Right kidney (tissue), 1 donor: ENCODE results near the gene RAB9A.
"Not testable (repeated sequence)": the region's sequence is repeated elsewhere in the genome, so short reads cannot be mapped to it uniquely, and the experiment has no call there.

Experiments used
- DNase-seq: peaks from one replicate; pipeline ENCODE4 v3.0.0-alpha.2; 2016

The RAB9A gene

DNA sequence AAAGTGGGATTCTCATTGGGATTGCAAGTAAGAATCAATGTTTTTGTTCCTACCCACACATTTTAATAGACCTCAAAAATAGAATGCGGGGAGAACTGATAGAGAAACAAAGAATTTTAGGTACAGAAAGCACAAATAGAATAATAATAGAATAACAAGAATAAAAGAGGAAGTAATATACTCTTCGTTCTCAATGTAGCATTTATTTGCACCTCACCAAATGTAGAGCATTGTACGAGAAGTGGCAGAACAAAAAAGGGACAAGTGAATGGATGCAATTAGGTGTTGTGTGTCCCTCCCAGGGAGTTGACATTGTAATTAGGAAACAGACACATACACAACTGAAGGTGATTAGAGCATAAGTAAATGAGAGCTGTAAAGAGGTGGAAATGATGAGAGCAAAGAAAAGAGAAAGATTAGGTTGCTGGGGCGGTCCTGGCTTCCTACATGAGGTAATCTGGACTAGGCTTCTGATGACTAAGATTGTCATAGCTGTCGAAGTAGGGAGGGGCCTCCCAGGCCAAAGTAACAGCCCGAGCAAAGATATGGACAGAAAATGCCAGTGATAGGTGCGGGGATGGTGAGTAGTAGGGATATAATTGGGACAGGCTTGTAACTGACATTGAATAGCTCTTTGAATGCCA, 10.4 kb downstream of the RAB9A start:
- DNase-seq: no peak

DNA sequence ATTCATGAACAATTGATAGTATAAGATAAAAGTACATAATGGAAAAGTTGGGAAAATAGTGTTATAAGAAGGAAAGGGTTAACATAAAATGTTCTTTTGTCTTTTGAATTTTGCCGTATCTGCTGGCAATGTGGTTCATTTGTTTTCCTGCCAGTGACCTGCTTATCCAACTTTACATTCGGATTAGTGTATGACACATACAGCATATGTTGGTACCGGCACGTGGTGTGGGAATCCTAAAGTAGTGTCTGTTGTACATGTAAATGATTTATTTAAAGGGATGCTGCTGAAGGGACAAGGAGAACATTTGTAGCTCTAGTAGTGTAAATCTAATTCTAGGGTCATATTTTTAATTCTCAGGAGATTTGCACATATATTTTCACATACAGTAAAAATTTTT, 11.5 kb downstream of the RAB9A start:
- DNase-seq: no peak

DNA sequence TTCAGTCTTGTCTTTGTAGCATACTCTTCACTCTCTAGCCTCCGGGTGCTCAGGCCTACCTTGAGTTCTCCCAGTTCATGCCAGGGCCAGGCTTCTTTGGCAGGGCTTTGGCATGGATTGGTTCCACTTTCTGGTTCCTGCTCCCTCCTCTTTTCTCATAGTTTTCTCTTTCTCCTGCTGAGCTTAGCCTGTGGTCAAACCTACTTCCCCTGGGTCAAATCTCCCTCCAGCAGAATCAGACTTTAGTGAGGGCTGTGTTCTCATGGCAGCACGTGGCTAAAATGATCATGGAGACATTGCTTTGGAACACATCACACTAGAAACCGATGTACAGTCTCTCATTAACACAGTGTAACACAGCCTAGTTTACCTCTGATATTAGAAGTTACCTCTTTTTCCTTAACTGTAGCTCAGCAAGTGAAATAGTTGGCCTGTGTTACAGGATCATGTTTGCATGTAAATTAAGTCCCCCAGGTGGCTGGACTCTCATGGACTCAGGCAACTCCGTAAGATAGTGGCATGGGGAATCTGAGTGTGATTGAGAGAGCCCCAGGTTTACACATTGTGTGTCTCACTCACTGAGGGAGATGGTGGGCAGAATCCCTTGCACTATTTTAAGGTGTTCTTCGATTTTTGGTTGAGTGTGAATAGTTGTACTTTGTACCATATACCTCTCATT, 13.3 kb downstream of the RAB9A start:
- DNase-seq: no peak

DNA sequence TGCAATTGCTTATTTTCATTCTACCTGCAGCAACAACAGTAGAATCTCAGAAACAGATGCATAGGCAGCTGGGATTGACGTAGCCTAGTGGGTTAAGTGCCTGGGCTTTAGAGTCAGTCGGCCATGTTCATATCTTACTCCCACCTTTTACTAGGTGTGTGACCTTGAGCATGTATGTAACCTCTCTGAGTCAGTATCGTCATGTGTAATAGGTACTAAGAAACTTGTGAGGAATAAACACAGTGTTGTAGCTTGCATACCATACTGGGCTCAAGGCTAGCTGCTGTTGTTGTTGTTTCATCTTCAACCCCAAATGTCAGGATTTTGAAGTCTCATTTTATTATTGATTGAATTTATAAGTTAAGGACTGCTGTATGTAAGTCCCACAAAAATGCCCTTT, 14.2 kb downstream of the RAB9A start:
- no peak for DNase-seq

DNA sequence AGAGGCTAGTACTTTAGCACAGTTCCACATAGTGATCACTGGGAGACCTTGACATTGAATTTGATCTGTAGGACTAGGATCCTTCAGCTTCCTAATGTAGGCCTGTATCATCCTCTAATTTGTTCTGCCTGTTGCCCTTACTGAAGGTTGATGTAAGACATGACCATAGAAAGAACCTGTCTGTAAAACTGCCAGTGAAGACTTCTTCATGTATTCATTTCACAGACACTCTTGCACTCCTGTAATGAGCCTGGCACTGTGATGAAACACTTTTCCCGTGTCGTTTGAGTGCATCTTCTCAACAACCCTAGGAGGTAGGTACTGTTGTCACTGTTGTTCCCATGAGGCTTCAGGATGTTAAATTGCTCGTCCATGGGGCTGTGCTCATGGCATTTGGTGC, 14.7 kb downstream of the RAB9A start:
- DNase-seq: no peak

DNA sequence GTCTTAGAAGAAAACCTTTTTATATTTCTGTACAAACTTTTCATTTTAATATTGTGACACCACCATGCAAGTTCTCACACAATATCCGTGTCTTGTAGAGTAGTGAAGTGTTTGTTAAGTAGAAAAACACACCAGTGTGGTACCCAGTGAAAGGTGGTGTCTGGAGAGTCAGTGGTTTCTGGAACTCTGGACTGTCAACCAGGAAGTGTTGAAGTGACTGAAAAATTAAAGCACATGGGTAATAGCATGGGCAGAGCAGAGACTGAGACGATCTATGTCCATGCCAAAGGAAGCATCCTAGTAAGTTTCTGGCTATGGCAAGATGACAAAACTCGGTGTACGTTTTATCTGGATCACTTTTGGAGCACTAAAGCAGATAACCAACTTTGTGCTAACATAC, 22.2 kb downstream of the RAB9A start:
- no peak for DNase-seq

DNA sequence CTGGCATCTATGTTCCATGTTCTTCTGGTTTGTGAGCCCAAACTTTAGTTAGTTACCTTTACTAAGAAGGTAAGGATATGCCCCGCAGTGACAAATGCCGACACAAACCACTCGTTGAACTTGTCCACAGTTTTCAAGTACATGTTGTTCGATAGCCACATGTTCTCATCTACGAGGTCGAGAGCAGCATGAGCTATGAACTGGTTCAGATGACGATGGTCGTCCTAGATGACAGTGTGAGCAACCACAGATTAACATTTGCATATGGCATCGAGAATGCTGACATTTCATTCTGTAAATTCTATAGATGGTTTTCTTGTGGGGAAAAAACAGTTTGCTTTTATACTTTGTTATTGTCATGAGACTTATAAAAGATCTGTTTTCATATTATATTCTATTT, 27.5 kb downstream of the RAB9A start:
- DNase-seq: no peak

DNA sequence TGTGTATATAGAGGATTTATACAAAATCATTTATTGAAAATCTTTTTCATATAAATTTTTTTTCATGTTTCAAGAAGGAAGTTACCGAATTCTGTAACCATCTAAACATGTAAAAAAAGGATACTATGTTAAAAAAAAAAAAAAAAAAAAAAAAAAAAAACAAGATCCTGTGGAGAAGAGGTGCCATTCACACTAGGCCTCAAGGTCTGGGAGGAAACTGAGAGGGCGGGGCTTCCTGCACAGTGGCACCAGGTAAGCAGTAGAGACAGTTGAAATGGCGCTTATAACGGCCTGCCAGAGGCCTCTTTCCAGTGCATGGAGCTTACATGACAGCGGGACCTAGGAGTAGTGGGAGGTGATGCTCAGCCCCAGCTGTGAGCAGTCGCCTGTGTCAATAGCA, 28.0 kb downstream of the RAB9A start:
- no peak for DNase-seq

DNA sequence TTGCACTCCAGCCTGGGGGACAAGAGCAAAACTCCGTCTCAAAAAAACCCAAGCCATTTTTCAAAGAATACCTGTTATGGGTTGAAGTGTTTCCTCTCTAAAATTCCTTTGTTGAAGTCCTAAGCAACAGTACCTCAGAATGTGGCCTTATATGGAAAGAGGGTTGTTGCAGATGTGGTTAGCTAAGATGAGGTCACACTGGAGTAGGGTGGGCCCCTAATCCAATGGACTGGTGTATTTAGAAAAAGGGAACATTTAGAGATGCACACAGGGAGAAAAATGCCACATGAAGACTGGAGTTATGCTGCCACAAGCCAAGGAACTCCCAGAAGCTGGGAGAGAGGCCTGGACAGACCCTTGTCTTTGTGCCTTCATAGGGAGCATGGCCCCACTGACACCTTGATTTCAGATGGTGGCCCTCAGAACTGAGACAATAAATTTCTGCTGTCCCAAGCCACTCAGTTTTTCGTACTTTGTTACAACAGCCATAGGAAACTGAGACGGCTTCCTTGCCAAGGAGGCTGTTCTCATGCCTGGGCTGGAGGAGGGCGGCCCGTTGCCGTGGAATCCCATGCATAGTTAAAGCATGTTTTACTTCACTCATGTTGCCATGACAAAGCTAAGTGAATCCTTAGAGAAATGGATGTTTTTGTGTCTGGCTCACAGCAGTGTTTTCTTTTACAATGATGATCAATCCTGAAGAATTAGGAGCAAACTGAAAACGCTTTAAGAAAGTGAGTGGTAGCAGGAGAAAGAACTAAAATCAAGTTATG, 29.0 kb downstream of the RAB9A start:
- no peak for DNase-seq

DNA sequence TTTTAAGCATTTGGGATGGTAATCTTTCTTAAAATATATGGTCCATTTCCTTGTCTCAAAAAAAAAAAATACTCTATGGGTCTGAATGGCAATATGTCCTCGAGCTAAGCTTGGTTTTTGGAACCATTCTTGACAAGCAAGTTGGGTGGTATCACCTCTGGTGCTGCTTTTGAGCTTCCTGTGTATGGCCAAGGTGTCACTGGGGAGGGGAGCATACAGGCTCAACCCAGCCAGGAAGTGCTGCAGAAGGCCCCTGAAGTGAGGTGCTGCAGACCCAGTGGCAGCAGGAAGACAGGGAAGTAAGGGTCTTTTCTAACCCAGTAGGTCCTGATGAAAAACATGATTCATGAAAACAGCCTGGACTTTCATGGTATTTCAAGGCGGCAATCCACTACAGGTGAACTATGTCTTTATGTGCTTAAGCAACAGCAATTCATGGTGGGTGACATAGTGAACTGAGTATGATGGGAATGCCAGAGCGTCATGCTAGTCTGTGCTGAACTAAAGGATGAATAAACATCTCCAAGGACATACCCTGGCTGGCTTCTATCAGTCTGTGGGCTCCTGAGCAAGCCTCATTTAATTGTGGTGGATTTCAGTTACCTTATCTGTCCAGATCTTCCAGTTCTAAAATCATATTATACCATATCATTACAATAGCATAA, 30.4 kb downstream of the RAB9A start:
- DNase-seq: no peak

DNA sequence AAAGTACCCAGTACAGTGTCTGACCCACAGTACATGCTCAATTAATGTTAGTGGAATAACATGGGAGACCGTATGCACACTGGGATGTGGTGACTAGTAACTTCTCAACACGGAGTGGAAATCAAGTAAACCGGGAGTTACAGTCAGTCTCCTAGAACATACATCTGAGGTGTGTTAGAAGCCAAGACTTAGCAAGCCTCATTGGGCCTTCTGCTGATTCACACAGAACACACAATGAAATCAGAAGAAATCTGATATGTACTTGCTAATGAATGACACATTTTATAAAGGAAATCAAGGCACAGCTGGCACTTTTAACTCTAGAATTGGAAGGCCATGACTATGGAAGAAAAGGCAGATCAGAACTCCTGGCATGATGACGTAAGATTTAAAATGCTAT, 32.4 kb downstream of the RAB9A start:
- no peak for DNase-seq

DNA sequence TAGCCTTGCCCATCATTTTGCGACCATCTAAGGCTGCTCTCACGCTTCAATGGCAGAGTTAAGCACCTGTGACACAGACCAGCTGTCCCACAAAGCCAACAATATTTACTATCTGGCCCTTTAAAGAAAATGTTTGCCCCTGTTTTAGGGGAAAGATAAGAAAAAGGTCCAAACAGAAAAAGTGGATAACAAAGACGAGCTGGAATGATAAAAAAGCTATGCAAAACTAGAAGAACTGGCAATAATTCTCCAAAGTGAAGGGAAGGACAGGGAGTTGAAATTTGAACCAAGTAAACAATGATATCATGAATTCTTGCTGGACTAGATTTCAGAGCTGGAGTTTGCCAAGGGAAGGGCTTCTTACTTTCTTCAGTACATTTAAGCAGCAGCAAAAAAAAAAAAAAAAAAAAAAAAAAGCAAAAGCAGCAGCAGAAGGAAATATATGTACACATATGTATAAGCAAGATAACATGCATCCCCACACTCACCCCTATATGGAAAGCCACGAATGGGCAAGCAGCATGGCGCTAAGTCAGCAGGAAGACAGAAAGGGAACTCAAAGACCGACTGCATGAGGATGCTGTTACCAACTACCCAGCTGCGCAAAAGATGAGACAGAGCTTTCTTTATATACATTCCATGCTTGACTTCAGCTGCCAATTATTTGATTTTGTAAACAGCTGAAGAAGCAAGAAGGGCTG, 33.0 kb downstream of the RAB9A start:
- no peak for DNase-seq

DNA sequence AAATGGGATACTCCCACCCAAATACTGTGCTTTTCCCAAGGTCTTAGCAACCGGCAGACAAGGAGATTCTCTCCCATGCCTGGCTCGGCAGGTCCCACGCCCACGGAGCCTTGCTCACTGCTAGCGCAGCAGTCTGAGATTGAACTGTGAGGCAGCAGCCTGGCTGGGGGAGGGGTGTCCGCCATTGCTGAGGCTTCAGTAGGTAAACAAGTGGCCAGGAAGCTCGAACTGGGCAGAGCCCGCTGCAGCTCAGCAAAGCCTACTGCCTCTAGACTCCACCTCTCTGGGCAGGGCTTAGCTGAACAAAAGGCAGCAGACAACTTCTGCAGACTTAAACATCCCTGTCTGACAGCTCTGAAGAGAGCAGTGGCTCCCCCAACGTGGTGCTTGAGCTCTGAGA, 36.0 kb downstream of the RAB9A start:
- DNase-seq: not testable (repeated sequence)

DNA sequence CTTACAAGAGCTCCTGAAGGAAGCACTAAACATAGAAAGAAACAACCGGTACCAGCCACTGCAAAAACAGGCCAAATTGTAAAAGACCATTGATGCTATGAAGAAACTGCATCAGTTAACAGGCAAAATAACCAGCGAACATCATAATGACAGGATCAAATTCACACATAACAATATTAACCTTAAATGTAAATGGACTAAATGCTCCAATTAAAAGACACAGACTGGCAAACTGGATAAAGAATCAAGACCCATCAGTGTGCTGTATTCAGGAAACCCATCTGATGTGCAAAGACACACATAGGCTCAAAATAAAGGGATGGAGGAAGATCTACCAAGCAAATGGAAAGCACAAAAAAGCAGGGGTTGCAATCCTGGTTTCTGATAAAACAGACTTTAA, 37.7 kb downstream of the RAB9A start:
- not testable (repeated sequence) for DNase-seq

DNA sequence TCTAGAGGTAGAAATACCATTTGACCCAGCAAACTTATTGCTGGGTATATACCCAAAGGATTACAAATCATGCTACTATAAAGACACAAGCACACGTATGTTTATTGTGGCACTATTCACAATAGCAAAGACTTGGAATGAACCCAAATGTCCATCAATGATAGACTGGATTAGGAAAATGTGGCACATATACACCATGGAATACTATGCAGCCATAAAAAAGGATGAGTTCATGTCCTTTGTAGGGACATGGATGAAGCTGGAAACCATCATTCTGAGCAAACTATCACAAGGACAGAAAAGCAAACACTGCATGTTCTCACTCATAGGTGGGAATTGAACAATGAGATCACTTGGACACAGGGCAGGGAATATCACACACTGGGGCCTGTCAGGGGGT, 41.6 kb downstream of the RAB9A start:
- not testable (repeated sequence) for DNase-seq

DNA sequence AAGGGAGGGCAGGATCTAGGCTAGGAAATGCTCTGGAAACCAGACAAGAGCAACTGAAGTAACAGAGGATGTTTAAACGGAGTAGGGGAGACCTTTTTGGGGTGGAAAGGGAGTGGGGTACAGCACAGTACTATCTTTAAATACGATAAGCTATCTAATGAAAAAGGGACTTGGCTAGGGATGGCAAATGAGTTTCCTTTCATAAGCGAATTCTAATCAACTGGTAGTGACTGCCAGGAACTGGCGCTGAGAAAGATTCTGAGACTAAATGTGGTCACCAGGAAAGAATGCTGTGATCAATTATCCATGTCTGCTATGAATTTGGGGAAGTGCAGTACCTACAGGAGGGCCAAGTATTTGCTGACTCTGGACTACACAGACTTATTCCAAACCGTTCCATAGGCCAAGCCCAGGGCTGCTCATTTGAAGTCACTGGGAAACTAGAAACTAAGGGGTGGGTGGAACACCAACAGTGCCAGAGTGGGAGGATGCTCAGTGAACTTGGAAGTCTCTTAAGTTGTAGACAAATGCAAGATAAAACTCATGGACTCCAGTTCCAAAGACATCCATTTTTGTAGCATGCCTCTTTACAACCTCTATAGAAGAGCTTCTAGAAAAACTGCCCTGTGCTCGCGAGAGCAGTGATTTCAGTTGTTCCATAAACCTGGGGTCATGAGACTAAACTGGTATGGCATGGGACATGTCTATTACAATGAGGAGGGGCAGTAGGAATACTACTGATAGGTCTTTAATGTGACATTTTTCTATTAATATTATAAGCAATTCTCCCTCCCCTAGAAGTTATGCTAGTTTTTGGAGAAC, 43.5 kb downstream of the RAB9A start:
- no peak for DNase-seq

DNA sequence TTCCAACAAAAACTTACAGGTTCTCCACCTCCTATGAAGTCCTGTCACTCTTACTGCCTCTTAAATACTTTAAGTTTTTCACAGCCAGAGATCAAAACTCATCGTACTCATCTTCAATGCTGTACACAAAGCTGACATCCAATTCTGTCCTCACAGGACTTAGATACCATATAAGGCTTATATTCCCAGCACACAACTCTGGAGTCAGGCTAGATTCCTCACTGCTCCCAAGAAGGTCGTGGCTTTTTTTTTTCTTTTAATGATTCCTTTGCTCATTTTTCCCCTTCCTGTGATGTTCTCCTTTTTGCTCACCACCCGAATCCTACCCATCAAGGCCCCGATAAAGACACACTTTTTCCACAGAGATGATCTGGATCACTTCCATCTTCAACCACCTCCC, 44.6 kb downstream of the RAB9A start:
- DNase-seq: no peak

DNA sequence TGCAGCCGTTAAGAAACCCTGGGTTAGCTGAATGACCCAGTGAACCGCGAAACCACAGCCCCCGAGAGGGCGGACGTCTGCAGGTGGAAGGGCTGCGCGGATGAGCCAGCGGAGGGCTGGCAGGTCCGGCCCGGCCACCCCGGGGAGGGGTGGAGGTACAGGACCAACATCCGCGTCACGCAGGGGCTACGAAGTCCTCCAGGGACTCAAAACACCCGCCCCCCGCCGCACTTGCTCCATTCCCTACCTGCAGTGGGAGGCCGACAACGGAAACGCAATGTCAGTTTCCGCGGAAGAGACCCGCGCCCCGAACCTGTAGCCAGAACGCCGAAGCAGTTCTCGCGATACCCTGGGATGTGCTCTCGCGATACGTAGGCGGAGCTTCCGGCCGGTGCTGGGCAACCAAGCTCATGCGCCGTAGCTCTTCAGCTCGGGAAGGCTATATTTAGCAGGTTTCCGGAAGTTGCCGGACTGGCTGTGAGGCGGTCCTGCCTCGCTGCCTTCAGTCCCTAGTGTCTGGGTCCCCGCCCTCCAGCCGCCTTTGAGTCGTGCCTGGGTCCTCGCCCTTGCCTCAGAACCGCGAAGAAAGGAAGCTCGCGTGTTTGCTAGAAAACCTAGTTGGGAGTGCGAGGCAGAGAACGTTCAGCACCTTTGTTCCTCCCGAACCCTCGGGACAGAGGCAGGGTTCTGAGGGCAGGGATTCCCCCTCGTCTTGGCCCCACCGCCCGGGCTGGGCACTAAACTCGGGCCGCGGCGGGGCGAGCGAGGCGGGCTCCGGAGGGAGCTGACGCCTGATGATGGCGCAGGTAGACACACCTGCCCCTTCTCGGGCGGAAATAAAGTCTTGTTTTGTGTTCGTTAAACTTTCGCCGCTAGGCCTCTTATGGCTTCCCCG, 45.6 kb downstream of the RAB9A start, which contains the start of the genes OFD1 and TRAPPC2:
Gene OFD1 (plus strand): TSS at position 471 of the 895 bp plus-strand sequence. CDS start 324 bp downstream, at position 795.
Gene TRAPPC2 (minus strand): TSS at position 343 of the 895 bp plus-strand sequence. CDS start 14,657 bp downstream, outside the sequence.
- DNase-seq: peak; percentile 78

DNA sequence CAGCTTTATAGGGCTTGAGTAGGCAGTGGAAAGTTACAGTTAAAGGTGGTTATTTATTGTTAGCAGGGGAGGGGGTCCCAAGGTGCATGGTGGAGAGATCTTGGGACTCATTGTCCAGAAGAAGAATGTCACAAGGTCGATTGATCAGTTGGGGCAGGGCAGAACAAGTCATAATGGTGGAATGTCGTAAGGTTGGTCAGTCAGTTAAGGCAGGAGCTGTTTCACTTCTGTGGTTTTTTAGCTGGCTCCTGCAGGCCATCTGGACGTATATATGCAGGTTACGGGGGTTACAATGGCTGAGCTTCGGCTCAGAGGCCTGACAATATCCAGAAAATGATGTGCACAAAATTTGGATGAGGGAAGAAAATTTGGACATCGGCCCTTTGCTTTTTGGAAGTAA, 52.8 kb downstream of the RAB9A start:
- no peak for DNase-seq
